ENCODE data around the gene ALDH1B1.

GRCh38 chr9:38363589-38363925 is 28.9 kb upstream of the ALDH1B1 start:
- TF ChIP-seq POLR2A (IDR thresholded peaks at IDR 0.05; ENCODE audit: extremely low read depth, insufficient read length): no peak
- TF ChIP-seq CTCF (IDR thresholded peaks at IDR 0.05; ENCODE audit: low read depth, low read length): no peak
- no peak for TF ChIP-seq MYC (IDR thresholded peaks at IDR 0.05; ENCODE audit: low read depth, low read length)
